ENCODE measurements around the gene GRM4.
"Not testable (repeated sequence)": the region's sequence is repeated elsewhere in the genome, so short reads cannot be mapped to it uniquely, and the experiment has no call there.

GRM4 gene

DNA sequence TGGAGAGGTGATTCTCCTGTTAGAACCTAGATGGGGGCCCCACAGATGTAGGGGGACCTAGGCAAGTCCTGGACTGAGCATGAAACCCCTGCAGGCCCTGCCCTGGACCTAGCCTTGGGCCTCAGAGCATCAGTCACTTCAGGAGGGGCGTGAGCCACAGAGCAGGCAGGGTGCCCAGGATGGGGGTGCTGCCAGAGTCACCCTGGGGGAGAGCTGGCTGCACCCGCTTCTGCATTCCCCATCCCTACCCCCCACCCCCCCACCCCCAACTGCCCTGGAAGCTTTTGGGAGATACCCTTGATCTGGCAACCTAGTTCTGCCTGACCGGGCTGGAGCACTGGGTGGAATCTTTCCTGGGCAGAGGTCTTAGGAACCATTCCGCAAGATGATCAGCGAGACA is 125.6 kb downstream of the GRM4 start:
- no peak for DNase-seq

DNA sequence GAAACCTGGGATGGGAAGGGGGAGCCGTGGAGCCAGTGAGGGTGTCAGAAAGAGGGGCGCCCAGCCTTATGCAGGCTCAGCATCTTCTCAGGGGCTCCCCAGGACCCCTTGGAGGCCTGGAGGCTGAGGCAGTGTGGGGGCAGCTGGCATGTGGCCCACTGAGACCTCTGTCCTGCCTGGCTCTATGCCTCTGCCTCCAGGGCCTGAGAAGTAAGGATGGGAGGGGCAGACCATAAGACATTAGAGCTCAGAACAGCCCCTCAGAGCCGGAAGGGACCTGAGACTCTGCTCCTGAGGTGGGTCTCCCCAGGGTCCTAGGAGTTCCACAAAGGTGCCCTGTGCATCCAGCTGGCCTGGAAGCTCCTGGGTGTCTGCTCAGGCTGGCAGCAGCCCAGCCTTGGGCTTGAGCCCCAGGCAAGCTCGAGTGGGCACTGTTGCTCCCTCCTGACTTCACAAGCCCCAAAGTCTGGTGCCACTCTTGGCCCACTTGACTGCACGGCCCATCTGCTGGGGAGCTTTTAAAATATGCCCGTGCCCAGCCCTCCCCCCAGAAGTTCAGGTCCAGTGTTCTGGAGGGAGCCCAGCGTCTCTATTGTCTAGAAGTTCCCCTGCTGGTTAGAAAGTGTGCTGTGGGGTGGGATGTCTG is 126.8 kb downstream of the GRM4 start:
- DNase-seq = no peak

- DNase-seq = no peak
Observed at GRCh38 chr6:34018026-34018425, 127.9 kb downstream of the GRM4 start.

- DNase-seq = no peak
Observed at GRCh38 chr6:34017106-34017805, 128.6 kb downstream of the GRM4 start.

- not testable (repeated sequence) for DNase-seq
Observed at GRCh38 chr6:34016573-34016972, 129.3 kb downstream of the GRM4 start.

DNA sequence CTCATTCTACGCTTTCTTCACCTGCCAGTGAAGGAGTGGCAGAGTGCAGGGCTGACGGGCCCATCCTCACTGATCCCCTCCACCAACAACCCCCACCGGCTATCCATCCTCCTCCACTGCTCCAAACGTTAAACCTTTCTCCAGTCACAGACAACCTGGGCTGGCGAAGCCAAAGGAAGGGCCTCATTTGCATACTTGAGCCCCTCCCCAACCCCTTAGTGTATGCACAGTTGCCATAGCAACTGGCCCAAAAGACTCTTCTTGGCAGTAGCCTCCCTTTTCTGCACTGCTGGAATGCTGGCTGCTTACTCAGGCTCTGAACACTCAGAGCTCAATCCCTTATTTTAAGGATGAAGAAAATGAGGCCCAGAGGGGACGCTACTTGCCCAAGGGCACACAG is 130.3 kb downstream of the GRM4 start:
- no peak for DNase-seq

- no peak for DNase-seq
Observed at GRCh38 chr6:34011264-34011663, 134.6 kb downstream of the GRM4 start.

GRCh38 chr6:34005901-34006531 is 139.9 kb downstream of the GRM4 start:
- DNase-seq = no peak

DNA sequence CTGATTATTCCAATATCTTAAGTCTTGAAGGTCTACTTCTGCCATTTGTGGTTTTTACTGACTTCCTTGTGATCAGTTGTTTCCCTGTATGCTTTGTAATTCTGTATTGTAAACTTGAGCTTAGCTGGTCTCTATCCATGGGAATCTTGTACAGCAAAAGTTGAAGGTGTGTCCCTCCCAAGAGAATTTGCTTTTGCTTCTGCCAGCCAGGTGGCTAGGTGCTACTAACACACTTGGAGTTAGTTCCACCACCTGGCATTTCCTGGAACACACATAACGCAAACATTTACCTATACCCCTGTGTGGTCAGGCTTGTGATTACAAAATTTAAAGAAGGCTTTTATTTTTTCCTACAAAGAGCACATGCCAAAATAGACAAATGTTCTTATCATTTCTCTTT is 141.2 kb downstream of the GRM4 start:
- DNase-seq = no peak

DNA sequence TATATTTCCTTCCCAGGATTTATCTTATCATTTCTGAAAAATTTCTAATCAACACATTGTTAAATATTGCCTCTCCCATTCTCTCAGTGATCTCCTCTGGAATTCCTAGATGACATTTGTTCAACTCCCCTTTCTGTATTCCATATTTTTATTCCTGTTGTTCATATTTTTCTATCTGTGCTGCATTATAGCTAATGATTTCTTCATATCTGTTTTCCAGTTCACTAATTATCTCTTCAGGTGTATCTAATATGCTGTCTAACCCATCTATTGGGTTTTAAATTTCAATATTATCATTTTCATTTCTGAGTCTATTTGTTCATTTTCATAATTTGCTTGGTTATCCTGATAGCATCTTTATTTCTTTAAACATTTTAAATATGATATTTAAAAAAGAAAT is 141.9 kb downstream of the GRM4 start:
- DNase-seq = no peak

DNA sequence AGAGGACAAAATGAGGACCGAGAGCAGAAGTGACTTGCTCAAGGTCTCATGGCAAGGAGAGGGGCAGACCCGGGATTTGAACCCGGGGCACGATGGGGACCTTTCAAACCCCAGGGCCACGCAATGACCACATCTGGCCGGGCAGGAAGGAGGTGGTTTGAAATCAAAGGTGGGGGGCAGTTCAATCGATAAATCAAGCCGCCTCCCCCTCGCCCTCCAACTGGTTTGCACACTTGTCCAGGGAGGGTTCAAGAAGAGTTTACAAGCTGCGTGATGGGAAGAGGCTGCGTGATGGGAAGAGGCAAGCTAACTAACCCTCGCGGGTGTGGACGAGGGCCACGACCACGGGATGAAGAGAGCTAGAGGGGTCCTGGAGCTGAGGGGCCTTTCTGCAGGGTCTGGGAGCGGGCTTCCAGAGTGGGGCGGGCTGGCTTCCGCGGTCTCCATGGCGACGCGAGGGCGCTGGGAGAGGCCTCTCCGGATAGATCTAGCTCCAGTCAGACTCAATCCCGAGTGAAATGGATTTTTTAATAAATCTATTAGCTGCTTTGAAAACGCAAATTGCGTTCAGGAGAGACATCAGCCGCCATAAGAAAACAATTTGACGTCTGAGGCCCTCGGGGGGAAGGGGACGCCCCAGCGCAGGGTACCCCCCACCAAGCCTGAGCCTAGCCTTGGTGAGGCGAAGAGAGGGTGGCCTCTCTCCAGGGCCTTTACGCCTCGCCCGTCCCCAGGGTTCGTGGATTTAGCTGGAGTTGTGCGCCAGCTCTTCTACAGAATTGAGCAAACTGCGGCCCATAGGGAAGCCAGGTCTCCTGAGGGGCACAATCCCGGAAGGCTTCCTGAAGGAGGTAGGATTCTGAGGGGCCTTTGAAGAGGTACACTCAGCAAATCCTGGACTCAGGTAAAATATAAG is 143.9 kb downstream of the GRM4 start:
- DNase-seq = no peak

DNA sequence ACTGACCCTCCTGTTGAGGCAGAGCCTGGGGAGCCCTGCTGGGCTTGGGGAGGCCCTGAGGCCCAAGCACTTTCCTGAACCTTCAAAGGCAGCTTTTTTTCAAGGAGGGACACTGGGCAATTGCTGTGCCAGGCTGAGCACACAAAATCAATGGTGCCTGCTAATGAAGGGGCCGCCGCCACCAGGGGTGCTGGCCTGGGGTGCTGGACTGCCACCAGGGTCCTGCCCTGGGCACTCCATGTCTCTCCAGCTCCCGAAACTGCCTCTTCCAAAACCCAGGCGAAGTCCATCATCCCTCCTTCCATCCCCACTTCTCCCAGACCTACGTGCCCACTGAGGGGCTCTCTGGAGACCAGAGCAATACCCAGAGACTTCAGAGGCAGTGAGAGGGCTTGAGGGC is 145.6 kb downstream of the GRM4 start:
- no peak for DNase-seq

- no peak for DNase-seq
Observed at GRCh38 chr6:33999567-33999966, 146.3 kb downstream of the GRM4 start.

DNA sequence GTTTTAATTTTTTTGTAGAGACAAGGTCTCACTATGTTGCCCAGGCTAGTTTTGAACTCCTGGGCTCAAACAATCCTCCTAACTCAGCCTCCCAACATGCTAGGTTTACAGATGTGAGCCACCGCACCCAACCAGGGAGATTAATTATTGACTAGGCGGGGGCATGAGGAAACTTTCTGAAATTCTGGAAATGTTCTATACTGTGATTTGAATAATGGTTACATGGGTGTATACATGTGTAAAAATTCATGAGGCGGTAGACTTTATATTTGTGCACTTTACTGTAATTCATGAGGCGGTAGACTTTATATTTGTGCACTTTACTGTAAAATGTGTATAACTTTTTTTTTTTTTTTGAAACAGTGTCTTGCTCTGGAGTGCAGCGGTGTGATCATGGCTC is 147.2 kb downstream of the GRM4 start:
- no peak for DNase-seq

DNA sequence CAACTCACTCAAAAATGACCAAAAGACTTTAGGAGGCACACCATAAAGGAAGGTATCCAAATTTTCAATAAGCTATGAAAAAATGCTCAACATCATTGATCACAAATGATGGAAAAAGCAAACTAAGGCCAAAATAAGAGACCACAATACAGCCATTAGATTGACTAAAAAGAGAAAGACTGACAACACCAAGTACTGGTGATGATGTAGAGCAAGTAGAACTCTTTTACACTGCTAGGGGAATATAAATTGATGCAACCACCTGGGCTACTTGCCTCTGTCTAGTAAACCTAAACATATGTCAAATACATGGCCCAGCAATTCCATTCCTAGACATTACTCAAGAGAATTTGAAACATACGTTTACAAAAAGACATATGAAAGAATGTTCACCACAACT is 148.6 kb downstream of the GRM4 start:
- no peak for DNase-seq

GRCh38 chr6:33996120-33996475 is 149.8 kb downstream of the GRM4 start:
- DNase-seq = no peak

DNA sequence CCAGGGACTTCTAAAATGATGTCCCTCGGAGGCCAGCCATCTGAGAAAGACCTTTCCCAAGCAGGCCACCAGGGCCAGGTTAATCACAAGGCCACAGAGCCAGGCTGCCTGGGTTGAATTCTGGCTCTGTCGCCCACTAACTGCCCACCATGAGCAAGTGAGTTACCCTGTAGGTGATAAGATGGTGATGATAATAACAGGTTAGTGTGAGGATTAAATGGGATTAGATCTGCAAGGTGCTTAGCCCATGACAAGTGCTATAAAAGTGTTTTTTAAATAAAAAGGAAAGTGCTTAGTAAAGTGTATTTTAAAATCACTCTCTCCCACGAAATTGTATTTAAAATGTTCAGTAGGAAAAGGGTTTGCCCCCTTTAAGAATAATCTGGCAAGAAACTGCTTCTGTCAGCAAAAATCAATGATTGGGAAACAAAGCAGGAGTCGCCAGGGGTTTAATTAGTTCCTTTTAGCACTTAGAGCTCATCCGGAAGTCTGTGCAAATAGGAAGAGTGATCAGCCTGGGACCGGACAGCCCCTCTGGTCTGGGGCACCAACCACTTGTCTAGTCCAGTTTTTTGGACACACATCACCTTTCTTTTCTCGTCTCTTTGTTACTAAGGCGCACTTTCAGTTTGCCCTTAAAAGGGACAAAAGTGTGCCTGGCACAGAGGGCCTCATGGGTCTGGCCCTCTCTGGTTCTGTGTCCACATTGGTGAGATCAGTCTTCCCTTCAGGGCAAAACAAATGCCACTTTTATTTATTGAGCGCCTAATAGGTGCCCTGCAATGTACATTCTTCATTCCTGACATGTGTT is 150.4 kb downstream of the GRM4 start:
- no peak for DNase-seq

GRCh38 chr6:33994472-33995308 is 151.2 kb downstream of the GRM4 start:
- no peak for DNase-seq

GRCh38 chr6:33993653-33994471 is 152.0 kb downstream of the GRM4 start:
- DNase-seq = no peak

GRCh38 chr6:33993091-33993490 is 152.8 kb downstream of the GRM4 start:
- no peak for DNase-seq

DNA sequence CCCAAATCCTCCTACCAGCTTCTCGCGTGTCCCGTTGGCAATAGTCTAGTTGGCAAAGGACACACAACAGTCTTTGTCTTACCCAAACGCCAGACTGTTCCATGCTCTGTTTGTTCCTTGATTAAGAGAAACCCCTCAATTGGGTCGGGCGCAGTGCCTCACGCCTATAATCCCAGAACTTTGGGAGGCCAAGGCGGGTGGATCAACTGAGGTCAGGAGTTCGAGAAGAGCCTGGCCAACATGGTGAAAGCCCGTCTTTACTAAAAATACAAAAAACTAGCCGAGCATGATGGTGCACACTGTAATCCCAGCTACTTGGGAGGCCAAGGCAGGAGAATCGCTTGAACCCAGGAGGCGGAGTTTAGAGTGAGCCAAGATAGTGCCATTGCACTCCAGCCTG is 153.7 kb downstream of the GRM4 start:
- DNase-seq = no peak
